Heart left ventricle (tissue), 13 donors: ENCODE results near the gene LMAN1L.

Experiments used
- CTCF ChIP-seq, 12 donors: fragments of 200-600 bp; sonication (generic) in 4 of 12; IDR thresholded peaks; one replicate each; pipeline versions ENCODE4 v1.5.0 to v1.8.0; 2018 to 2022; ENCODE audit warnings: antibody characterized with exemption in 12 of 12, mild to moderate bottlenecking in 5 of 12
- POLR2A ChIP-seq, 2 donors: fragments of 450-650 bp; IDR thresholded peaks; one replicate each; pipeline ENCODE4 v1.6.1; 2017; ENCODE audit warnings: antibody characterized with exemption in 2 of 2, mild to moderate bottlenecking in 2 of 2, moderate library complexity in 2 of 2
- donor health status: ischemic (EF 13 %, LVEDD 7.1; RV severe dilation, severe dysfunction).
- donor health status: DM: no; HTN: yes; CAD: no.
- donor health status: DM: no; HTN: no; CAD: no.
- donor health status: ischemic (EF 25% LVEDD 6.9; RV normal size, moderate dysfunction).
- donor health status: ischemic (EF 25% LVEDD 5.7; RV mildly dilated, moderate dysfunction).
- donor health status: ischemic (EF 35%, LVEDD 5.7; RV mildly dilated, moderate dysfunction).
- donor health status: nonischemic (EF 11% LVEDD 7.7; RV severe dilation, severe dysfunction).
- donor health status: DM: yes; HTN: yes; CAD: no.
- donor health status: PGD.
- donor health status: ischemic (EF 29% LVEDD 5.4; RV normal size, mild dysfunction).
- donor health status: nonischemic (EF 23%, LVEDD 6.1; RV moderate dilation, normal function).

GRCh38 chr15:74791667-74792066 lies 21.0 kb upstream of the LMAN1L start:
- no peak for TF ChIP-seq POLR2A (IDR thresholded peaks at IDR 0.05)
- TF ChIP-seq CTCF (IDR thresholded peaks at IDR 0.05): no peak
